HFFc6 (cell line): ENCODE measurements around the gene LMO1. TPM values are rescaled to one million over a fixed set of nuclear protein-coding genes. Genes with fewer than 3 reads are reported as not detected.

ENCODE experiments used
- DNase-seq: peaks from one replicate; pipeline ENCODE4 v3.0.0-alpha.2; 2018
- H3K27ac Mint-ChIP-seq: 2 replicates; pipeline ENCODE4 v1.8.0; 2020; ENCODE audit warnings: mild to moderate bottlenecking, mixed read lengths
- H3K27me3 Mint-ChIP-seq: 2 replicates; pipeline ENCODE4 v1.8.0; 2021; ENCODE audit warnings: mild to moderate bottlenecking, moderate library complexity, mixed read lengths; ENCODE audit not compliant: insufficient read depth
- H3K36me3 Mint-ChIP-seq: 2 replicates; pipeline ENCODE4 v1.8.0; 2021; ENCODE audit warnings: low read depth, mixed read lengths
- H3K4me1 Mint-ChIP-seq: 2 replicates; pipeline ENCODE4 v1.8.0; 2020; ENCODE audit warnings: low read depth, mixed read lengths
- H3K4me3 Mint-ChIP-seq: 2 replicates; pipeline ENCODE4 v1.8.0; 2020; ENCODE audit warnings: mild to moderate bottlenecking, moderate library complexity, mixed read lengths
- H3K9me3 Mint-ChIP-seq: 2 replicates; pipeline ENCODE4 v1.8.0; 2020; ENCODE audit warnings: mild to moderate bottlenecking, mixed read lengths
- CTCF ChIP-seq: fragments of 200-600 bp; sonication (generic); IDR thresholded peaks from 2 replicates; pipeline ENCODE4 v1.5.0; 2021; ENCODE audit warnings: antibody characterized with exemption, mild to moderate bottlenecking
- total RNA-seq, 6 experiments: library from RNA; stranded (reverse); fragmentation: NEBNext Ultra II Directional; extraction: Animal tissue kit (Norgen Biotek cat#: 25700); gene quantifications; 2 replicates in 1 of 6; 3 replicates in 5 of 6; pipeline ENCODE4 v1.2.3, GENCODE V29; 2021

LMO1 gene
- total RNA-seq, 6 experiments from 2014 or later: not detected

DNA sequence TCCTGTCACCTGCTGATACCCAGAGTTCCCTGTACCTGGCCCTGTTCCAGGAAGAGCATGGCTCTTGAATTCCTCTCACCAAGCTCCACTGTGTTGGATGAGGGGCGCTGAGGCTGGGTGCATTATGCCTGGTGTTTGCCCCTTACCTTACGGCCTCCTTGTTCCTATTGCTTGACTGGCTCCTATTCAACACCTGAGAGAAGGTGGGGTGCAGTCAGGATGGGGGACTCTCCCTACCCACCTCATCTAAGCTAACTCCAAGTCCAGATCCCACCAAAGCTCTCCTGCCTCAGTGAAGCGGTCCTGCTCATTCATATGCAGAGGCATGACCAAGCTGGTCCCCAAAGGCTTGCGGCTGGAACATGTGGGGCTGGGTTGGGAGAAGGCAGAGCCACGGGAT lies 59.1 kb downstream of the LMO1 start:
- Mint-ChIP-seq H3K4me1 (peaks cover 11% of the 10 kb centered on the region; the same call in 1 of the 2 replicates), H3K27me3 (peaks cover 16% of the 10 kb centered on the region), H3K4me3 (no peak overlapping the region), H3K27ac (no peak overlapping the region), H3K9me3 (no peaks in the 10 kb centered on the region), H3K36me3 (no peaks in the 10 kb centered on the region)
- TF ChIP-seq CTCF: no peak
- DNase-seq: no peak

DNA sequence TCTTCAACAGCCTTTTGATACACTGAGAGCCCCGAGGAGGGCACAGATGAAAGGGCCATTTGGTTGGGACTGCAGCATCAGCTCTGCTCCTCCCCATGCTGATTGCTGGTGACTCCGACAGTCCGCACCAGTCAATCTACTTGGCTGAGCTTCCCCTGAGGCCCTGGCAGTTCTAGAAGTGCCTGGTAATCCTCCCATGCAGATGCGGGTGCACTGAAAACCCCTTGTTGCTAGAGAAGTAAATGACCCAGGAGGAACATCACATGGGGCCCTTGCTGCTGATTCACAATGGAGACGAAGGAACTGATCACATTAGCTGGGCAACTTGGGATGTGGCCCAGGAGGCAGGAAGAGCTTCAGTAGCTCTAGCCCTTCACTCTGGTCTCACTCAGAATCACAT lies 59.7 kb downstream of the LMO1 start:
- Mint-ChIP-seq H3K4me3 (no peak overlapping the region), H3K27ac (no peak overlapping the region), H3K4me1 (peaks cover 11% of the 10 kb centered on the region; the same call in 1 of the 2 replicates), H3K9me3 (no peaks in the 10 kb centered on the region), H3K27me3 (peaks cover 19% of the 10 kb centered on the region), H3K36me3 (no peaks in the 10 kb centered on the region)
- DNase-seq: no peak
- no peak for TF ChIP-seq CTCF

DNA sequence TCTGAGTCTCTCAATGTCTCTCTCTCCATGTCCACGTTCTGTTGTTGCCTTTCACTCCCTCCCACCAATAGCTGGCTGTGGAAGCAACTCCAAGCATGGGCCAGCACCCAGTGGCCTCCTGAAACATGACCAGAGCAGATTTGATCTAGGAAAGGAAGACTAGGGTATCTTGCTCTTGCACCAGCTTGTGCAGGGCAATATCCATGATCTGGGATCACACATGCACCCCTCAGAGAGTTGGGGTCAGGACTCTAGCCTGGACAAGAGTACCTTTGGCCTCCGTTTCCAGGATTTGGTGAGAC lies 60.3 kb downstream of the LMO1 start:
- Mint-ChIP-seq H3K27me3 (peaks cover 19% of the 10 kb centered on the region), H3K9me3 (no peaks in the 10 kb centered on the region), H3K4me3 (no peak overlapping the region), H3K4me1 (peaks cover 11% of the 10 kb centered on the region; the same call in 1 of the 2 replicates), H3K36me3 (no peaks in the 10 kb centered on the region), H3K27ac (no peak overlapping the region)
- no peak for TF ChIP-seq CTCF
- DNase-seq: no peak

DNA sequence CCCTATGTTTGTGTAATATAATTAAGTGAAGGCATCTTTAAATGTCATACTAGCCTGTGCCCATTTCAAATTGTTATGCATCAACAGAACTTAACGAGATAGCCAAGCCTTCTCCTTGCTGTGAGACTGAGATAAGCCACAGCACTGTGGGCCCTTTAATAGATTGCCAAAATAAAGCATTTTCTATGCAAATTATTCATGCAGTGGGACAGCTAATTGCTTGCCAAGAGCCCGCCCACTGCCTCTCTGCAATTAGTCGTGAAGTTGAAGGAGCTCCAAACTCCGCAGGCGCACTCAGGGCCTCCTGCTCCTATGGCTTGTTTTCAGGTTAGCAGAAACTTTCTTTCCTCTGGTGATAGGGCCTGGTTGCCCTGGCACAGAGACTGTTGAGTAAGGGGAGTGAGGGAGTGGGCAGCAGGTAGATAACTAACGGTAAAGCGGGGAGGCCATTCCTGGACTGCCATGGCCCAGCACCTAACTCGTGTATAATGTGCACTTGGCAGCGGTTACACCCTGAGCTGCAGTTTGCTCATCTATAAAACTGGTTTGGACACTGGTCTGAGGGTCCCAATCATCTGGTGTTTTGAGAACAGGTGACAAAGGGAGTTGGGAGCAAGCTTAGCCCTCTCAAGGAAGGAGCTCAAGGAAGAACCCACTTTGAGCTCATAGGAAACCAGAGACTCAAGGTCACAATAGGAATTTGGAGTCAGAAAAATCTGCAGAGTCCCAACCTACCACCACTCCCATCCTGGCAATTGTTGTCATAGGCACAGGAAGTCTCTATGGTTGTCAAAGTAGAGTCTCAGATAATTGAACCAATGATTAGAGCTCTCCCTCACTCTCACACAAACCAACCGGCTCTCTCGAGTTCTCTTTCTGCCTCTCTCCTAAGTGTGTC lies 60.9 kb downstream of the LMO1 start:
- no peak overlapping the region for H3K27ac Mint-ChIP-seq
- H3K9me3 Mint-ChIP-seq: no peaks in the 10 kb centered on the region
- H3K4me3 Mint-ChIP-seq: no peak overlapping the region
- no peaks in the 10 kb centered on the region for H3K36me3 Mint-ChIP-seq
- TF ChIP-seq CTCF: no peak
- peaks cover 7% of the 10 kb centered on the region; the same call in 1 of the 2 replicates for H3K4me1 Mint-ChIP-seq
- DNase-seq: no peak
- H3K27me3 Mint-ChIP-seq: peaks cover 19% of the 10 kb centered on the region

- DNase-seq: no peak
- Mint-ChIP-seq H3K4me1 (no peaks in the 10 kb centered on the region), H3K36me3 (no peaks in the 10 kb centered on the region), H3K27me3 (peaks cover 19% of the 10 kb centered on the region), H3K4me3 (no peak overlapping the region), H3K9me3 (no peaks in the 10 kb centered on the region), H3K27ac (no peak overlapping the region)
- TF ChIP-seq CTCF: no peak
These were observed 61.9 kb downstream of the LMO1 start for GRCh38 chr11:8201644-8202365.
